ENCODE data around the gene SGPP2.
A peak's percentile ranks its signal among the peaks of the same experiment; 100 is the strongest.
"Not testable (repeated sequence)": the region's sequence is repeated elsewhere in the genome, so short reads cannot be mapped to it uniquely, and the experiment has no call there.

SGPP2 gene

GRCh38 chr2:222424276-222424728 lies at the start of gene SGPP2:
Gene SGPP2, plus strand, starts transcription at chr2:222424543. Its CDS starts 60 bp downstream, at chr2:222424603.
- no peak for DNase-seq

- DNase-seq: no peak
Observed at GRCh38 chr2:222375798-222376197, 48.5 kb upstream of the SGPP2 start.

GRCh38 chr2:222380456-222380855 lies 43.9 kb upstream of the SGPP2 start:
- DNase-seq: no peak

GRCh38 chr2:222381566-222381965 lies 42.8 kb upstream of the SGPP2 start:
- DNase-seq: no peak

- no peak for DNase-seq
Observed at GRCh38 chr2:222383255-222383654, 41.1 kb upstream of the SGPP2 start.

GRCh38 chr2:222391743-222392285 lies 32.5 kb upstream of the SGPP2 start:
- no peak for DNase-seq

- no peak for DNase-seq
Observed at GRCh38 chr2:222393733-222394267, 30.5 kb upstream of the SGPP2 start.

- DNase-seq: peak; percentile 40
Observed at GRCh38 chr2:222398446-222398885, 25.9 kb upstream of the SGPP2 start.

- DNase-seq: peak; percentile 82
Observed at GRCh38 chr2:222399038-222399783, 25.1 kb upstream of the SGPP2 start.

- DNase-seq: no peak
Observed at GRCh38 chr2:222404151-222404905, 20.0 kb upstream of the SGPP2 start.

- no peak for DNase-seq
Observed at GRCh38 chr2:222408684-222409083, 15.7 kb upstream of the SGPP2 start.

GRCh38 chr2:222410534-222410933 lies 13.8 kb upstream of the SGPP2 start:
- DNase-seq: peak; percentile 58

- DNase-seq: not testable (repeated sequence)
Observed at GRCh38 chr2:222412334-222412733, 12.0 kb upstream of the SGPP2 start.

- no peak for DNase-seq
Observed at GRCh38 chr2:222413295-222413911, 10.9 kb upstream of the SGPP2 start.

- DNase-seq: no peak
Observed at GRCh38 chr2:222418739-222419138, 5.6 kb upstream of the SGPP2 start.

- DNase-seq: no peak
Observed at GRCh38 chr2:222420508-222420907, 3.8 kb upstream of the SGPP2 start.

GRCh38 chr2:222421626-222422025 lies 2.7 kb upstream of the SGPP2 start:
- DNase-seq: no peak

- DNase-seq: no peak
Observed at GRCh38 chr2:222423186-222423585, 1.2 kb upstream of the SGPP2 start.

- no peak for DNase-seq
Observed at GRCh38 chr2:222423632-222424275, 589 bp upstream of the SGPP2 start.

- no peak for DNase-seq
Observed at GRCh38 chr2:222424729-222425671, 657 bp downstream of the SGPP2 start.

GRCh38 chr2:222427646-222428301 lies 3.4 kb downstream of the SGPP2 start:
- DNase-seq: no peak
